Mucosa of stomach (tissue), 1 donor: ENCODE measurements around the gene SHISA4.
A peak's percentile ranks its signal among the peaks of the same experiment; 100 is the strongest.

Experiments
- H3K27me3 ChIP-seq: one replicate; pipeline ENCODE4 v1.7.0; 2013; ENCODE audit warnings: mild to moderate bottlenecking, low read length; ENCODE audit not compliant: control insufficient read depth, insufficient read depth
- H3K36me3 ChIP-seq: one replicate; pipeline ENCODE4 v1.7.0; 2013; ENCODE audit warnings: low read length; ENCODE audit not compliant: control insufficient read depth, insufficient read depth
- H3K4me1 ChIP-seq: one replicate; pipeline ENCODE4 v1.7.0; 2013; ENCODE audit warnings: mild to moderate bottlenecking, low read length; ENCODE audit not compliant: control insufficient read depth, insufficient read depth
- H3K4me3 ChIP-seq: one replicate; pipeline ENCODE4 v1.7.0; 2013; ENCODE audit warnings: low read length
- H3K9ac ChIP-seq: one replicate; pipeline ENCODE4 v1.7.0; 2013; ENCODE audit warnings: mild to moderate bottlenecking, low read length, moderate library complexity
- H3K9me3 ChIP-seq: one replicate; pipeline ENCODE4 v1.7.0; 2013; ENCODE audit warnings: mild to moderate bottlenecking, low read length, moderate library complexity; ENCODE audit not compliant: control insufficient read depth
- donor health status: Pancreatic carcinoma.

SHISA4 gene

GRCh38 chr1:201883786-201884185 is 4.9 kb upstream of the SHISA4 start:
- Histone ChIP-seq H3K9ac (no peak overlapping the region), H3K4me3 (no peak overlapping the region), H3K4me1 (peaks cover 18% of the 10 kb centered on the region), H3K27me3 (peaks cover 22% of the 10 kb centered on the region), H3K9me3 (no peaks in the 10 kb centered on the region), H3K36me3 (no peaks in the 10 kb centered on the region)

GRCh38 chr1:201884425-201884824 is 4.3 kb upstream of the SHISA4 start:
- Histone ChIP-seq H3K4me1 (peaks cover 24% of the 10 kb centered on the region), H3K27me3 (peaks cover 28% of the 10 kb centered on the region), H3K36me3 (no peaks in the 10 kb centered on the region), H3K4me3 (no peak overlapping the region), H3K9me3 (no peaks in the 10 kb centered on the region), H3K9ac (no peak overlapping the region)

GRCh38 chr1:201885531-201886075 is 3.1 kb upstream of the SHISA4 start:
- Histone ChIP-seq H3K4me1 (peaks cover 28% of the 10 kb centered on the region), H3K36me3 (no peaks in the 10 kb centered on the region), H3K27me3 (peaks cover 37% of the 10 kb centered on the region), H3K4me3 (no peak overlapping the region), H3K9ac (no peak overlapping the region), H3K9me3 (no peaks in the 10 kb centered on the region)

- Histone ChIP-seq H3K4me3 (no peak overlapping the region), H3K36me3 (no peaks in the 10 kb centered on the region), H3K4me1 (peaks cover 28% of the 10 kb centered on the region), H3K9ac (no peak overlapping the region), H3K9me3 (no peaks in the 10 kb centered on the region), H3K27me3 (peaks cover 37% of the 10 kb centered on the region)
These were observed 2.4 kb upstream of the SHISA4 start for GRCh38 chr1:201886103-201886885.

GRCh38 chr1:201887116-201887866 is 1.4 kb upstream of the SHISA4 start:
- Histone ChIP-seq H3K27me3 (peaks cover 37% of the 10 kb centered on the region), H3K4me3 (no peak overlapping the region), H3K36me3 (no peaks in the 10 kb centered on the region), H3K4me1 (peaks cover 28% of the 10 kb centered on the region), H3K9ac (no peak overlapping the region), H3K9me3 (no peaks in the 10 kb centered on the region)

GRCh38 chr1:201889090-201889968 is 631 bp downstream of the SHISA4 start:
- Histone ChIP-seq H3K27me3 (peaks cover 37% of the 10 kb centered on the region), H3K9ac (peak overlapping the region; percentile 70), H3K36me3 (no peaks in the 10 kb centered on the region), H3K9me3 (no peaks in the 10 kb centered on the region), H3K4me3 (peak overlapping the region; percentile 56), H3K4me1 (peaks cover 28% of the 10 kb centered on the region)

GRCh38 chr1:201890223-201890622 is 1.5 kb downstream of the SHISA4 start:
- H3K27me3 ChIP-seq, result peaks cover 37% of the 10 kb centered on the region
- H3K9ac ChIP-seq, result no peak overlapping the region
- no peaks in the 10 kb centered on the region for H3K36me3 ChIP-seq
- peaks cover 25% of the 10 kb centered on the region for H3K4me1 ChIP-seq
- H3K4me3 ChIP-seq, result no peak overlapping the region
- H3K9me3 ChIP-seq, result no peaks in the 10 kb centered on the region

- Histone ChIP-seq H3K4me3 (no peak overlapping the region), H3K9me3 (no peaks in the 10 kb centered on the region), H3K36me3 (no peaks in the 10 kb centered on the region), H3K27me3 (peaks cover 37% of the 10 kb centered on the region), H3K4me1 (peaks cover 17% of the 10 kb centered on the region), H3K9ac (no peak overlapping the region)
These were observed 2.2 kb downstream of the SHISA4 start for GRCh38 chr1:201890806-201891450.

GRCh38 chr1:201891451-201892045 is 2.9 kb downstream of the SHISA4 start:
- Histone ChIP-seq H3K36me3 (no peaks in the 10 kb centered on the region), H3K27me3 (peaks cover 36% of the 10 kb centered on the region), H3K9ac (no peak overlapping the region), H3K9me3 (no peaks in the 10 kb centered on the region), H3K4me1 (peaks cover 17% of the 10 kb centered on the region), H3K4me3 (no peak overlapping the region)

GRCh38 chr1:201892211-201892610 is 3.5 kb downstream of the SHISA4 start:
- H3K36me3 ChIP-seq, result no peaks in the 10 kb centered on the region
- H3K4me3 ChIP-seq, result no peak overlapping the region
- H3K4me1 ChIP-seq, result peaks cover 17% of the 10 kb centered on the region
- H3K9ac ChIP-seq, result no peak overlapping the region
- peaks cover 29% of the 10 kb centered on the region for H3K27me3 ChIP-seq
- no peaks in the 10 kb centered on the region for H3K9me3 ChIP-seq

- Histone ChIP-seq H3K4me1 (peaks cover 12% of the 10 kb centered on the region), H3K9ac (no peak overlapping the region)
These were observed 4.7 kb downstream of the SHISA4 start for GRCh38 chr1:201893431-201893830.

More at GRCh38 chr1:201893431-201893830, 4.7 kb downstream of the SHISA4 start:
- peaks cover 17% of the 10 kb centered on the region for H3K27me3 ChIP-seq
- H3K9me3 ChIP-seq, result no peaks in the 10 kb centered on the region
- no peaks in the 10 kb centered on the region for H3K36me3 ChIP-seq
- no peak overlapping the region for H3K4me3 ChIP-seq
